ENCODE results near the gene CACNA2D2.

Gene CACNA2D2

GRCh38 chr3:50316657-50317242 is 186.7 kb downstream of the CACNA2D2 start:
- Histone ChIP-seq H3K4me1 (ENCODE audit: insufficient read depth, low read length) (peaks cover 23% of the 10 kb centered on the region; the same call in 1 of the 2 replicates), H3K9me3 (ENCODE audit: control insufficient read depth, insufficient read depth, low read length) (no peaks in the 10 kb centered on the region), H3K9ac (ENCODE audit: low read depth, low read length) (no peak overlapping the region), H3K36me3 (ENCODE audit: insufficient read depth, low read length) (peaks cover 9% of the 10 kb centered on the region)

GRCh38 chr3:50314816-50315215 is 188.6 kb downstream of the CACNA2D2 start:
- H3K9me3 ChIP-seq (ENCODE audit: control insufficient read depth, insufficient read depth, low read length): no peaks in the 10 kb centered on the region; the same call in 1 of the 2 replicates
- H3K9ac ChIP-seq (ENCODE audit: low read depth, low read length): no peak overlapping the region
- H3K36me3 ChIP-seq (ENCODE audit: insufficient read depth, low read length): peaks cover 9% of the 10 kb centered on the region
- H3K4me1 ChIP-seq (ENCODE audit: insufficient read depth, low read length): peaks cover 16% of the 10 kb centered on the region; the same call in 1 of the 2 replicates

- Histone ChIP-seq H3K9ac (ENCODE audit: low read depth, low read length) (no peak overlapping the region), H3K36me3 (ENCODE audit: insufficient read depth, low read length) (peaks cover 6% of the 10 kb centered on the region; the same call in 1 of the 2 replicates), H3K4me1 (ENCODE audit: insufficient read depth, low read length) (peaks cover 14% of the 10 kb centered on the region; the same call in 1 of the 2 replicates), H3K9me3 (ENCODE audit: control insufficient read depth, insufficient read depth, low read length) (no peaks in the 10 kb centered on the region; the same call in 1 of the 2 replicates)
Measured at GRCh38 chr3:50314342-50314741, 189.1 kb downstream of the CACNA2D2 start.

All from ES-I3 (cell line).